Left lung (tissue), 10 donors: Measurements from ENCODE around the gene FAM32A. TPM values are rescaled to one million over a fixed set of nuclear protein-coding genes. Genes with fewer than 3 reads are reported as not detected.

Experiments used
- ATAC-seq: fragments of 200-7000 bp; cut with Tn5 transposase; one replicate; pipeline ENCODE4 v1.9.1; 2020; ENCODE audit warnings: moderate library complexity
- DNase-seq, 4 donors: peaks; one replicate each; pipeline ENCODE4 v3.0.0-alpha.2; 2013 to 2020
- H3K27ac ChIP-seq, 2 donors: fragments of 200-600 bp; sonication (generic) in 1 of 2; one replicate each; pipeline versions ENCODE4 v1.5.0 to v1.8.0; 2020 to 2021
- H3K27me3 ChIP-seq, 2 donors: fragments of 200-600 bp; sonication (generic) in 1 of 2; one replicate each; pipeline versions ENCODE4 v1.5.0 to v1.8.0; 2020 to 2021
- H3K36me3 ChIP-seq, 2 donors: fragments of 200-600 bp; sonication (generic) in 1 of 2; one replicate each; pipeline versions ENCODE4 v1.5.0 to v1.8.0; 2020 to 2021
- H3K4me1 ChIP-seq, 2 donors: fragments of 200-600 bp; one replicate each; pipeline ENCODE4 v1.8.0; 2021
- H3K4me3 ChIP-seq, 2 donors: fragments of 200-600 bp; sonication (generic) in 1 of 2; one replicate each; pipeline versions ENCODE4 v1.5.0 to v1.8.0; 2020 to 2021; ENCODE audit warnings: mild to moderate bottlenecking in 1 of 2
- H3K9me3 ChIP-seq, 2 donors: fragments of 200-600 bp; sonication (generic) in 1 of 2; one replicate each; pipeline versions ENCODE4 v1.5.0 to v1.8.0; 2020 to 2021
- intact Hi-C, 2 donors: fragments of 100-400 bp; cut with DNase I; formaldehyde crosslinking; loops; one replicate each; pipeline versions ENCODE4 v1.11.2 to v1.14.2; 2022
- polyA plus RNA-seq, 6 donors: library from polyadenylated mRNA; unstranded; fragments of 120-200 nt; gene quantifications; one replicate each; pipeline ENCODE4 v1.2.1, GENCODE V29; 2013; ENCODE audit not compliant: insufficient read length in 6 of 6
- total RNA-seq, 2 donors: library from RNA; stranded (reverse); fragmentation: NEBNext Ultra II Directional; extraction: Animal tissue kit (Norgen Biotek cat#: 25700); gene quantifications; one replicate each; pipeline ENCODE4 v1.2.1, GENCODE V29; 2021
- TF ChIP-seq, protein P1 (sequence below), 2 donors: fragments of 200-600 bp; sonication (generic) in 1 of 2; IDR thresholded peaks; one replicate each; pipeline versions ENCODE4 v1.5.0 to v1.8.0; 2021; ENCODE audit warnings: antibody characterized with exemption in 2 of 2
- donor health status: DM: no; HTN: yes; CAD: no.
- donor health status: DM: no; HTN: no; CAD: no.

FAM32A gene
- total and polyA plus RNA-seq, 8 donors, result 57.1 to 109 (median 101) TPM

DNA sequence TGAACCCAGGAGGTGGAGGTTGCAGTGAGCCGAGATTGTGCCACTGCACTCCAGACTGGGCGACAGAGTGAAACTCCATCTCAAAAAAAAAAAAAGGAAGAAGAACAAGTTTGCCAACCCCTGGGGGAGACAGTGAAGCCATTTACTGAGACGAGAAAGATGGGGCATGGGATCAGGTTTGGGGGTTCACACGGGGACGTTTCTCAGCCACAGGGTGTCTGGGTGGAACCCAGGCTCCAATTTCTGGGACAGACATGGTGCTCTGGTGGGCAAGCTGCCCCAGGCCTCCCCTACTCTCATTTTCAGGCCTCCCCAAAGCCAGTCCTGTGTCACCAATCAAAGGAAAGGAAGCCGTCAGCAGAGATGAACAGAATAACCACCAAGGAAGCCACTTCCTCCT lies 28.3 kb upstream of the FAM32A start:
- intact Hi-C loops, result no loop called here

DNA sequence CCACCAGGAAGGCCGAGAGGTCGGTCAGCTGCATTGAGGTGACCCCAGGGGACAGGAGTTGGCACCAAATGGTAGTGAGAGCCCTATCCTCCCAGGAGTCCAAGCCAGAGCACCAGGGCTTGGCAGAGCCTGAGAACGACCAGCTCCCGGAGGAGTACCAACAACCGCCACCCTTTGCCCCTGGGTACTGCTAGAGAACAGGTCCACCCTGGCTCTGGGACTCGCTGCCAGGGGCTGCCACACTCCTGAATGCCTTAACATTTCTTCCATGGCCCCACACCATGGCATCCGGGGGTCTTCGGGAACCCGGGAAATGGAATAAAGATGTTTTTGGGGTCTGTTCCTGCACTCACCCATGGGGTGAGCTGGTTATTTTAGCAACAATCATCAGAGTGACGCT lies 27.6 kb upstream of the FAM32A start:
- no peak overlapping the region for H3K27ac ChIP-seq
- H3K36me3 ChIP-seq, result peaks cover 0 to 49% of the 10 kb centered on the region in 2 donors
- TF ChIP-seq, protein P1, sequence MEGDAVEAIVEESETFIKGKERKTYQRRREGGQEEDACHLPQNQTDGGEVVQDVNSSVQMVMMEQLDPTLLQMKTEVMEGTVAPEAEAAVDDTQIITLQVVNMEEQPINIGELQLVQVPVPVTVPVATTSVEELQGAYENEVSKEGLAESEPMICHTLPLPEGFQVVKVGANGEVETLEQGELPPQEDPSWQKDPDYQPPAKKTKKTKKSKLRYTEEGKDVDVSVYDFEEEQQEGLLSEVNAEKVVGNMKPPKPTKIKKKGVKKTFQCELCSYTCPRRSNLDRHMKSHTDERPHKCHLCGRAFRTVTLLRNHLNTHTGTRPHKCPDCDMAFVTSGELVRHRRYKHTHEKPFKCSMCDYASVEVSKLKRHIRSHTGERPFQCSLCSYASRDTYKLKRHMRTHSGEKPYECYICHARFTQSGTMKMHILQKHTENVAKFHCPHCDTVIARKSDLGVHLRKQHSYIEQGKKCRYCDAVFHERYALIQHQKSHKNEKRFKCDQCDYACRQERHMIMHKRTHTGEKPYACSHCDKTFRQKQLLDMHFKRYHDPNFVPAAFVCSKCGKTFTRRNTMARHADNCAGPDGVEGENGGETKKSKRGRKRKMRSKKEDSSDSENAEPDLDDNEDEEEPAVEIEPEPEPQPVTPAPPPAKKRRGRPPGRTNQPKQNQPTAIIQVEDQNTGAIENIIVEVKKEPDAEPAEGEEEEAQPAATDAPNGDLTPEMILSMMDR (IDR thresholded peaks at IDR 0.05), result no peak
- no peaks in the 10 kb centered on the region for H3K9me3 ChIP-seq
- no peak overlapping the region for H3K4me3 ChIP-seq
- no peak for ATAC-seq
- peaks cover 0 to 14% of the 10 kb centered on the region in 2 donors for H3K4me1 ChIP-seq
- no peak for DNase-seq
- intact Hi-C loops, result no loop called here
- H3K27me3 ChIP-seq, result no peaks in the 10 kb centered on the region

More for the DNA sequence above, 28.3 kb upstream of the FAM32A start:
- no peak overlapping the region for H3K27ac ChIP-seq
- H3K9me3 ChIP-seq, result no peaks in the 10 kb centered on the region
- DNase-seq, result no peak
- TF ChIP-seq, protein P1 (IDR thresholded peaks at IDR 0.05), result no peak
- no peak for ATAC-seq
- H3K36me3 ChIP-seq, result peaks cover 0 to 50% of the 10 kb centered on the region in 2 donors
- no peaks in the 10 kb centered on the region for H3K27me3 ChIP-seq
- peaks cover 0 to 14% of the 10 kb centered on the region in 2 donors for H3K4me1 ChIP-seq
- no peak overlapping the region for H3K4me3 ChIP-seq

DNA sequence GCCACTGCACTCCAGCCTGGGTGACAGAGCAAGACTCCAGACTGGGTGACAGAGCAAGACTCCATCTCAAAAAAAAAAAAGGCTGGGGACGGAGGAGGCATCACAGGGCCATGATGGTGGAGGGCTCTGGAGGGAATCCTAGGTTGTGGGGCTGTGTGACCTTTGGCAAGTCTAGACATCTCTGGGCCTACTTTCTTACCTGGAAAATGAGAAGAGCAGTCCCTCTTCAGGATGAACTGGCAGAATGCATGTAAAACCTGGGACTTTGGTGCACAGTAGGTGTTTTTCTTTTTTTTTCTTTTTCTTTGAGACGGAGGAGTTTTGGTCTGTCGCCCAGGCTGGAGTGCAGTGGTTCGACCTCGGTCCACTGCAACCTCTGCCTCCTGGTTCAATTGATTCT lies 25.6 kb upstream of the FAM32A start:
- ATAC-seq, result no peak
- intact Hi-C loops, result no loop called here
- no peak overlapping the region for H3K27ac ChIP-seq
- H3K4me3 ChIP-seq, result no peak overlapping the region
- no peaks in the 10 kb centered on the region for H3K27me3 ChIP-seq
- H3K9me3 ChIP-seq, result no peaks in the 10 kb centered on the region
- peaks cover 0 to 14% of the 10 kb centered on the region in 2 donors for H3K4me1 ChIP-seq
- TF ChIP-seq, protein P1 (IDR thresholded peaks at IDR 0.05), result no peak
- DNase-seq, result no peak
- peaks cover 0 to 30% of the 10 kb centered on the region in 2 donors for H3K36me3 ChIP-seq

DNA sequence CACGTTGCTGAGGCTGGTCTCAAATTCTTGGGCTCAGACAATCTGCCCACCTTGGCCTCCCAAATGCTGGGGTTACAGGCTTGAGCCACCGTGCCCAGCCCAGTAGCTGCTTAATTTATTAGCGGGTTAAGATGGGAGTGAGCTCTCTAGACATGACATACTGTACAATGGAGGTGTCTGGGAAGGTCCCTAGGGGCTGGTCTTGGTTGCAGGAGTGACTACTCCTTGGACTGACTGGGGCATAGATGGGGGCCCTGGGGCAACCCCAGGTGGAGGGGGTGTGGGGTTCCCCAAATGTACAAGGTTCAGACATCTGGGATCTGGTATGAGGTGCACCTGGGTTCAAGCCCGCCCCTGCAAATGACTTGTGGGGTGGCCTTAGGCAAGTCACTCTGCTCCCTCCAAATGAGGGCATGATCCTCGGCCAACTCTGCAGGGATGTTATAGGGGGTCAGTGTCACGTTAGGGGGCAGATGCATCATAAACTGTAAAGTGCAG lies 24.7 kb upstream of the FAM32A start:
- Histone ChIP-seq H3K27ac (no peak overlapping the region), H3K27me3 (no peaks in the 10 kb centered on the region), H3K4me3 (no peak overlapping the region), H3K9me3 (no peaks in the 10 kb centered on the region), H3K36me3 (peaks cover 0 to 22% of the 10 kb centered on the region in 2 donors), H3K4me1 (peaks cover 0 to 14% of the 10 kb centered on the region in 2 donors)
- TF ChIP-seq, protein P1 (IDR thresholded peaks at IDR 0.05), result no peak
- ATAC-seq (no peak), DNase-seq (no peak)
- intact Hi-C loops, result no loop called here

- intact Hi-C loops, result no loop called here
- Histone ChIP-seq H3K27me3 (no peaks in the 10 kb centered on the region), H3K27ac (no peak overlapping the region)
Observed at GRCh38 chr19:16160943-16161560, 24.2 kb upstream of the FAM32A start.

More at GRCh38 chr19:16160943-16161560, 24.2 kb upstream of the FAM32A start:
- H3K4me3 ChIP-seq, result no peak overlapping the region
- no peak for ATAC-seq
- TF ChIP-seq, protein P1 (IDR thresholded peaks at IDR 0.05), result no peak
- H3K36me3 ChIP-seq, result peaks cover 0 to 16% of the 10 kb centered on the region in 2 donors
- peaks cover 0 to 14% of the 10 kb centered on the region in 2 donors for H3K4me1 ChIP-seq
- no peaks in the 10 kb centered on the region for H3K9me3 ChIP-seq
- DNase-seq, result no peak
